Forelimb muscle (tissue), 1 donor: Measurements from ENCODE around the gene PLEKHM3. TPM values are rescaled to one million over a fixed set of nuclear protein-coding genes. Genes with fewer than 3 reads are reported as not detected.

ENCODE experiments used
- DNase-seq: peaks from one replicate; pipeline ENCODE4 v3.0.0-alpha.2; 2013; ENCODE audit warnings: low read depth
- polyA plus RNA-seq: library from polyadenylated mRNA; unstranded; fragments of 120-200 nt; gene quantifications from one replicate; pipeline ENCODE4 v1.2.1, GENCODE V29; 2013; ENCODE audit not compliant: insufficient read length

PLEKHM3 gene
- polyA plus RNA-seq, 1 donor: 5.9 TPM

DNA sequence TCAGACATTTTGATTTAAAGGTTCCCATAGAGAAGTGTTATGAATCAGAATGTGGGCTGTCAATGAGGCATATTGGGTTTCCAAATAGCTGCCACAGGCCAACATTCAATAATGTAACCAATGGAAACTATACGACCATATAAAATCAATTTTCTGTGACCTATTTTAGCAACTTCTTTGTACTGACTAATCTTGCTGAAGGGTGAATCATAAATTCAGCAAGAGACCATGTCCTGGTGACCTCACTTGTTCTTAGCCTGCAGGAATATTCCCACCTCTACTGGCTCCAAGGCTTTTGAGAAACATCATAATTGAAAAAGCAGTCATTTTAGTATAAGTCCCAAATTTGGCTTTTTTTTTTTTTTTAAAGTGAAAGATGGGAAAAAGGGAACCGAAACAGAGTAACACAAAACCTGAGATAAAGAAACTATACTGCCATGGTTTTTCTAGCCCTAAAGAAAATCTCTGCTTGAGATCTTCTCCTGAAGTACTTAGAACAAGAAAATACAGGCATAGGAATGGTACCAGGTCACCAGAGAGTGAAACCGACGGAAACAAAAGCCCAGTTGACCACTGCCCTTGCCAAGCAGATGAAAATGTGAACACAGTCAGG lies 32.1 kb downstream of the PLEKHM3 start:
- no peak for DNase-seq

DNA sequence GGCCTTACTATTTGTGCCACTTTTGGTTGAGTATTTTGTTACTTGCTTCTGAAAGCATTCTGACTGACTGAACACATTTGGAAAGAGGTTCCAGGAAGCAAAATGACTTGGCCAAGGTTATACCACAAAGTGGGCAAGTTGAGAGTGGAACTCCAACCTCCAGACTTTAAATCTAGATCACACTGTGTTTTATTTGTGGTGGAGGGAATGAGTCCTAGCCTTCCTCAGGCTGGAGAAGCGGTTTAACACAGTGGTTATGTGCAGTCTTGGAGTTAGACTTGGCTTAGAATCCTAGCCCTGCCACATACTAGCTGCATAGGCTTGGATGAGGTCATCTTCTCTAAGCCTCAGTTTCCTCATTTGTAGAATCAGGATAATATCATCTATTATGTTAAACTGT lies 33.4 kb downstream of the PLEKHM3 start:
- no peak for DNase-seq

- DNase-seq: no peak
Measured at GRCh38 chr2:207990784-207991183, 34.5 kb downstream of the PLEKHM3 start.

DNA sequence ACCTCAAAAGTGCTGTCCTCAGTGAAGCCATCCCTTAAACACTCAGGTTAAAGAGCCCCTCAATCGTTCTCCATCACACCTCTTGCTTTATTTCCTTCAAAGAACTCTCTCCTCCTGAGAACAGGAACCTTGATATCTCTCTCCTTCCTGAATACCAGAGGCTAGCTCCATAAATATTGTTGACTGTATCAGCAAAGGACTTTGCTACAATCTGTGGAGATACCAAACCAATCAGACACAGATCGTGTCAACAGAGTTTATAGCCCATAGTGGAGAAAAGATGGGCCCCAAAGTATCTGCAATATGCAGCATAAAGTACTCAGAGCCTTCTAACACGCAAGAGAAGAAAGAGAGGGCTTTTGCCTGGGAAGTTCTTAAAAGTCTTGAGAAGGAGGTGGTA lies 36.4 kb downstream of the PLEKHM3 start:
- no peak for DNase-seq

- no peak for DNase-seq
Measured at GRCh38 chr2:207987025-207987716, 38.2 kb downstream of the PLEKHM3 start.

DNA sequence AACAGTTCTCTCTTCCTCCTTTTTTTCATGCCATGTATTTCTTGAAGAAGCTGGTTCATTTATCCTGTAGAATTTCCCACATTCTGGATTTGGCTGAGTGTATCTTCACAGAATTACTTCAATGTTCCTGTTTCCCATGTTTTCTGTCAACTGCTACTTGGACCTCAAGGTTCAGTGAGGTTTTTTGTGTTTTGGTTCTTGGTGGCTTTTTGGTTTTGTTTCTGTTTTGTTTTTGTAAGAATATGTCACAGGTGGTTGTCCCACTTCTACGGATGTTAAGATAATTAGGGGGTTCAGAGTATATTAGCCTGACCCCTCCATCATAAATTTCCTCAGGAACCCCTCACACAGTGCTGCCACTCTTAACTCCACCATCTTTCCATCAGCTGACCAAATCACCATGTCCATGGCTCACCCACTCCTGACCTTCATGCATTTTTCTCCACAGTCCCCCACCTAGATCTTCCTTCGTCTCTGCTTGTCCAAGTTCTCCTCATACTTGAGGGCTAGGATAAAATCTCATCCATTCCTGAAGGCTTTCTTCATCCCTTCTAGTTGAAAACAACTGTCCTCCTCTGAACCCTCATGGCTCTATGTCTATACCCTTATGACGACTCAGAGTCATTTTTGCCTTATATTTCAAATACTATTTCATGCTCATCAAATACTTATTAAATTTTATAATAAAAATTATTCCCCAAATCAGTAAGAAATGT lies 40.4 kb downstream of the PLEKHM3 start:
- DNase-seq: no peak

GRCh38 chr2:207983641-207984042 lies 41.7 kb downstream of the PLEKHM3 start:
- DNase-seq: no peak

GRCh38 chr2:207978177-207978948 lies 47.0 kb downstream of the PLEKHM3 start:
- DNase-seq: no peak

GRCh38 chr2:207975921-207976320 lies 49.4 kb downstream of the PLEKHM3 start:
- no peak for DNase-seq

GRCh38 chr2:207974216-207974605 lies 51.1 kb downstream of the PLEKHM3 start:
- no peak for DNase-seq

- DNase-seq: no peak
Measured at GRCh38 chr2:207970826-207971180, 54.5 kb downstream of the PLEKHM3 start.

DNA sequence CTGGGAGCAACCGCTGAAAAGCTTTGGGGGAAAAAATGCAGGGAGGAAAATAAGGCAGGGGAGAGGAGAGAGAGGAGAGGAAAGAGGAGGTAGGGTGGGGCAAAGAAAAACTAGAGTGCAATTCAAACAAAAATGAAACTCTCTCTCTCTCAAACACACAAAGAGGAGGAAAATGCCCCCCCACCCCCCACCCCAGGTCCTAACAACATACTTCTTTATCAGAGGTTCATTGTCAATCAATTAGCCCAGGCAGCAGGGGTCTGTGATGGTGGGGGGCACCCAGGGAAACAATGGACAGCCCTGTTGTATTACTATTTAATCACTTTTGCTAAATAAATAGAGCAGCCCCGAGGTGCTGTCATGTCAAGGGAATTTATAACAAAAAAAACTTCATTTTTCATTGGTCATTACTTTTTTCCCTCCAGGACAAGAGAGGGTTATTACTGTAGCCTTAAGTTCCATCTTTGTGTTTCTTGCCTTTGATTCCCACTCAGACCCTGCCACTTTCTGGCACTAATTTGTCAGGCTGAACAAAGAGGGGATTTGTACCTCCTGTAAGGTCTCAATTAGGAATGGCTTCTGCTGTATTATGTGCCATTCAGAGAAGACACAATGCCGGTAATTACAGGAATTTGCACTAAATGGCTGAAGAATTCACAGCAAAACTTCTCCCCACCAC lies 55.0 kb downstream of the PLEKHM3 start:
- DNase-seq: no peak

- DNase-seq: no peak
Measured at GRCh38 chr2:207969249-207969648, 56.1 kb downstream of the PLEKHM3 start.

DNA sequence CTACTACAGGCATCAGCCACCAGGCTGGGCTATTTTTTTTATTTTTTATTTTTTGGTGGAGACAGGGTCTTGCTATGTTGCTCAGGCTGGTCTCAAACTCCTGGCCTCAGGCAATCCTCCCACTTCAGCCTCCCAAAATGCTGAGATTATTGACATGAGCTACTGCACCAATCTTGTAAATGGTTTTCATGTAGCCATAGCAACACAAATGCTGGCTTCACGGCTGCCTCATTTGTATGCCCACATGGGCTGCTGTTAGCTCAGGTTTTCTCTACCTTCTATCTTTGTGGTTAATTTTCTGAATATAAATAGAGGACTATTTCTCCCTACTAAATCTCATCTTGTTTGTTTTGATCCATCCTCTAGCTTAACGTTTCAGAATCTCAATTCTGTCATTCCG lies 58.2 kb downstream of the PLEKHM3 start:
- DNase-seq: no peak

DNA sequence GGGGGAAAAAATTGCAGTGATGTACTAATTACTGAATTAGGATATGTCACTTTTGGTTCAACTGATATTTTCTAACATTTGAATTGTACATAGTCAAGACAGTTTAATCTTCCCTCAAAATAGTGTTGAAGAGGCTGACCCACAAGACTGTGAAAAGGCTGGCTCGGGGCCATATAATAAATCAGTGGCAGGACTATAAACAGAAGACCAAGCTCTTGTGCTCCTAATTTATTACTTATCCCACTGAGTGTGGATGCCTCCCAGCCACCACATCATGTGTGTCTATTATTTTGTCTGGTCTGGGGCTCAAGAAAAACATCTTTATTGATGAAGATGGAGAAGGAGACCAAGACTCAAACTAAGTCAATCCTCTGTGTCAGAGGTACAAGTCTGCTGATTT lies 64.4 kb downstream of the PLEKHM3 start:
- no peak for DNase-seq

DNA sequence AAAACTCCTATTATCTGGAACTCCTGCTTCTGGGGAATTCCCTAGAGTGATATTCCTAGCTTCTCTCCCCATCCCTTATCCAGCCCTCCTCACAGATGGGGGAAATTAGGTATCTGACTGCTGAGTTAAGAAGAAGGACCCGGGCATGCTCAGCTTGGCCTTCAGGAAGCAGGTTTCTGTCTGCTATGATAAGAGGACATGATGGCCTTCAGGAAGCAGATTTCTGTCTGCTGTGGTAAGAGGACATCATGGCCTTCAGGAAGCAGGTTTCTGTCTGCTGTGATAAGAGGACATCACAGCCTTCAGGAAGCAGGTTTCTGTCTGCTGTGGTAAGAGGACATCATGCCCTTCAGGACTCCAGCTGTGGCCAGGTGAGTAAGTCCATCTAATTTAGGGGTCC lies 65.2 kb downstream of the PLEKHM3 start:
- DNase-seq: no peak

GRCh38 chr2:207956771-207957170 lies 68.6 kb downstream of the PLEKHM3 start:
- DNase-seq: no peak

GRCh38 chr2:207955456-207955855 lies 69.9 kb downstream of the PLEKHM3 start:
- DNase-seq: no peak

DNA sequence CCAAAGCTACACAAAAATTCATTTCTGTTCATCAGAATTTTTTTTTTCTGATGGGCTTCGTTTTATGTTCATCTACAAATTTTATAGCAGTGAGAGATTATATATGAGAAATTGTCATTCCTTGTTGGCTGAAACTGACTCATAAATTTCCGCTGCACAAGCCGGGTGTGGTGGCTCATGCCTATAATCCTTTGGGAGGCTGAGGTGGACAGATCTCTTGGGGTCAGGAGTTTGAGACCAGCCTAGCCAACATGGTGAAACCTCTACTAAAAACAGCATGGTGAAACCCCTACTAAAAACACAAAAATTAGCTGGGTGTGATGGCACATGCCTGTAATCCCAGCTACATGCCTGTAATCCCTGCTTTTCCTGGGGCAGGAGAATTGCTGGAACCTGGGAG lies 72.0 kb downstream of the PLEKHM3 start:
- no peak for DNase-seq

DNA sequence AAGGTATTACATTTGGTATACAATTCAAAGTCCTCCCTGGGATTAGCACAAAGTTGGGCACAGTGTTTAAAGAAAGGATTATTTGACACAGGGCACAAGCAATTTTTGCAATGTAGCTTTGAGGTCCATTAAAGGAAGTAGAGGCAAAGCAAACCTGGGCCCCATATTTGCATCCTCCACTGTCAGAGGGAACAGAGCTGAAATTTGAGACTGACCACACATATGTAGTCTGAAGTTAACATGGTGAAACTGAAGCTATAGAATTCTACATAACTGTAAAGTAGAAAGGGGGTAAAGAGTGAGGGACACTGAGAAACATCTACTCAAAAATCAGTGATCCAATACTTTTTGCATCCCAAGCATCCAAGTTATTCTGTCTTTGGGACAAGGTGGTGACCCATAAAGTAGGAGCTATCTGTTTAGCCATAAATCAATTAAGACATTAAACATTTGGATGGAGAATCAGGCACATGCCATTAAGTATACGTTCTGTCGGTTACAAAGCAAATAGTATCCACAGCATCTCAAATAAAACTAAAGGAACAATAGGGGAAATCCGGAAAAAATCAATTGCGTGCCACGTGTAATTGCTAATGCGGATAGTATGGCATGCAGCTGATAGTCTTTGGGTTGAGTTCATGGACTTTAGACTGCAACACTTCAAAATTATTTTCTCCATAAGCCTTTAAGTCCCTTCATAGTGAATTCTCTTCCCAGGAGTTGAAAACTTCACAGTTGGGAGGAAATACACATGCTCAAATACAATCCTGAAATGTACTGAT lies 72.6 kb downstream of the PLEKHM3 start:
- DNase-seq: no peak
